GM18508 (cell line): ENCODE data around the gene KCNQ5.

Experiments
- ATAC-seq: cut with Tn5 transposase; IDR thresholded peaks from one replicate; pipeline ENCODE4 v1.9.1; 2021; ENCODE audit warnings: moderate number of reproducible peaks; ENCODE audit not compliant: insufficient read depth, unreplicated experiment

Gene KCNQ5

GRCh38 chr6:72787391-72788031, 165.6 kb downstream of the KCNQ5 start:
- no peak for ATAC-seq

- ATAC-seq = no peak
Observed at GRCh38 chr6:72788188-72788587, 166.3 kb downstream of the KCNQ5 start.

GRCh38 chr6:72789145-72789544, 167.3 kb downstream of the KCNQ5 start:
- no peak for ATAC-seq

- ATAC-seq = no peak
Observed at GRCh38 chr6:72792692-72793091, 170.8 kb downstream of the KCNQ5 start.

GRCh38 chr6:72793641-72794395, 172.0 kb downstream of the KCNQ5 start:
- no peak for ATAC-seq

GRCh38 chr6:72798196-72798595, 176.3 kb downstream of the KCNQ5 start:
- no peak for ATAC-seq

- no peak for ATAC-seq
Observed at GRCh38 chr6:72809746-72810379, 188.0 kb downstream of the KCNQ5 start.

- ATAC-seq = no peak
Observed at GRCh38 chr6:72810571-72811280, 188.9 kb downstream of the KCNQ5 start.

- no peak for ATAC-seq
Observed at GRCh38 chr6:72811971-72812421, 190.1 kb downstream of the KCNQ5 start.

GRCh38 chr6:72813807-72814596, 192.1 kb downstream of the KCNQ5 start:
- no peak for ATAC-seq

- ATAC-seq = no peak
Observed at GRCh38 chr6:72816022-72816421, 194.2 kb downstream of the KCNQ5 start.

- no peak for ATAC-seq
Observed at GRCh38 chr6:72817208-72817607, 195.3 kb downstream of the KCNQ5 start.

GRCh38 chr6:72819609-72820008, 197.7 kb downstream of the KCNQ5 start:
- no peak for ATAC-seq

GRCh38 chr6:72820153-72820552, 198.3 kb downstream of the KCNQ5 start:
- ATAC-seq = no peak

GRCh38 chr6:72820906-72821305, 199.0 kb downstream of the KCNQ5 start:
- ATAC-seq = no peak

GRCh38 chr6:72822023-72822422, 200.2 kb downstream of the KCNQ5 start:
- ATAC-seq = no peak

- ATAC-seq = no peak
Observed at GRCh38 chr6:72822691-72823090, 200.8 kb downstream of the KCNQ5 start.

GRCh38 chr6:72824833-72825232, 203.0 kb downstream of the KCNQ5 start:
- ATAC-seq = no peak

GRCh38 chr6:72825315-72825911, 203.5 kb downstream of the KCNQ5 start:
- ATAC-seq = no peak

- ATAC-seq = no peak
Observed at GRCh38 chr6:72826037-72826436, 204.2 kb downstream of the KCNQ5 start.
